NCI-H345 (cell line): ENCODE measurements around the gene SDS.

Experiments
- DNase-seq: peaks from one replicate; lab custom pipeline; 2025; lab: John Stamatoyannopoulos, UW

Gene SDS

GRCh38 chr12:113398346-113399290 is 5.1 kb downstream of the SDS start:
- no peak for DNase-seq

- DNase-seq: no peak
Observed at GRCh38 chr12:113397497-113398197, 6.0 kb downstream of the SDS start.

GRCh38 chr12:113396828-113397496 is 6.7 kb downstream of the SDS start:
- DNase-seq: no peak

- DNase-seq: no peak
Observed at GRCh38 chr12:113396200-113396599, 7.5 kb downstream of the SDS start.

GRCh38 chr12:113395119-113395518 is 8.6 kb downstream of the SDS start:
- no peak for DNase-seq

- no peak for DNase-seq
Observed at GRCh38 chr12:113393749-113394148, 9.9 kb downstream of the SDS start.

GRCh38 chr12:113392988-113393579 is 10.6 kb downstream of the SDS start:
- no peak for DNase-seq

- no peak for DNase-seq
Observed at GRCh38 chr12:113392520-113392919, 11.2 kb downstream of the SDS start.

- DNase-seq: no peak
Observed at GRCh38 chr12:113391650-113392337, 11.9 kb downstream of the SDS start.

- DNase-seq: no peak
Observed at GRCh38 chr12:113391145-113391544, 12.5 kb downstream of the SDS start.

- no peak for DNase-seq
Observed at GRCh38 chr12:113390064-113391043, 13.3 kb downstream of the SDS start.

- no peak for DNase-seq
Observed at GRCh38 chr12:113388351-113388750, 15.3 kb downstream of the SDS start.

- no peak for DNase-seq
Observed at GRCh38 chr12:113387631-113388030, 16.1 kb downstream of the SDS start.

GRCh38 chr12:113386866-113387566 is 16.7 kb downstream of the SDS start:
- DNase-seq: no peak

GRCh38 chr12:113385282-113385882 is 18.3 kb downstream of the SDS start:
- DNase-seq: no peak

GRCh38 chr12:113384778-113385177 is 18.9 kb downstream of the SDS start:
- no peak for DNase-seq

GRCh38 chr12:113382206-113382605 is 21.5 kb downstream of the SDS start:
- DNase-seq: no peak

GRCh38 chr12:113381220-113381619 is 22.5 kb downstream of the SDS start:
- peak; percentile 62 for DNase-seq

- no peak for DNase-seq
Observed at GRCh38 chr12:113378291-113378690, 25.4 kb downstream of the SDS start.
